ENCODE data around the gene GPR25. TPM values are rescaled to one million over a fixed set of nuclear protein-coding genes. Genes with fewer than 3 reads are reported as not detected.

GPR25 gene
- total and polyA plus RNA-seq, 10 donors: 0.09 to 3.6 (median 0.55) TPM; not detected in 2

GRCh38 chr1:200885623-200886402 lies 13.0 kb downstream of the GPR25 start:
- TF ChIP-seq POLR2A (IDR thresholded peaks at IDR 0.05) (no peak), CTCF (IDR thresholded peaks at IDR 0.05 in 8 of 11, conservative IDR thresholded peaks at IDR 0.05 in 3 of 11) (no peak), POLR2AphosphoS5 (IDR thresholded peaks at IDR 0.05) (no peak)
- Histone ChIP-seq H3K4me1 (peaks cover 14 to 54% (median 38%) of the 10 kb centered on the region in 6 donors), H3K36me3 (no peaks in the 10 kb centered on the region), H3K4me3 (no peak overlapping the region), H3K27ac (peak overlapping the region in 1 of 8 donors; percentile 36), H3K9me3 (no peaks in the 10 kb centered on the region), H3K27me3 (replicated peaks in 1 of 7) (peaks cover 0 to 10% (median 2%) of the 10 kb centered on the region in 7 donors)
- no peak for DNase-seq
- 78 to 87% (median 84%) methylated on average over 6 of the region's 6 CpGs for WGBS, 5 donors
- intact Hi-C loops (cut with DNase I; ENCODE audit: low total_unique reads): no loop called here

- Histone ChIP-seq H3K4me1 (peaks cover 14 to 62% (median 45%) of the 10 kb centered on the region in 6 donors), H3K27me3 (replicated peaks in 1 of 7) (peaks cover 0 to 18% (median 10%) of the 10 kb centered on the region in 7 donors), H3K4me3 (no peak overlapping the region), H3K9me3 (no peaks in the 10 kb centered on the region), H3K27ac (peak overlapping the region in 2 of 8 donors; percentile 54 to 77), H3K36me3 (no peaks in the 10 kb centered on the region)
- DNase-seq: no peak
- TF ChIP-seq CTCF (IDR thresholded peaks at IDR 0.05 in 8 of 11, conservative IDR thresholded peaks at IDR 0.05 in 3 of 11) (no peak), POLR2A (IDR thresholded peaks at IDR 0.05) (no peak), POLR2AphosphoS5 (IDR thresholded peaks at IDR 0.05) (no peak)
- WGBS, 5 donors: 89 to 97% (median 90%) methylated on average over 2 of the region's 2 CpGs
- intact Hi-C loops (cut with DNase I; ENCODE audit: low total_unique reads): no loop called here
Observed at GRCh38 chr1:200886594-200886993, 13.8 kb downstream of the GPR25 start.

GRCh38 chr1:200887036-200887435 lies 14.3 kb downstream of the GPR25 start:
- DNase-seq: no peak

More at GRCh38 chr1:200887036-200887435, 14.3 kb downstream of the GPR25 start:
- Histone ChIP-seq H3K4me1 (peaks cover 14 to 66% (median 50%) of the 10 kb centered on the region in 6 donors), H3K27ac (peak overlapping the region in 2 of 8 donors; percentile 54 to 77), H3K36me3 (no peaks in the 10 kb centered on the region), H3K4me3 (peak overlapping the region in 1 of 8 donors; percentile 44), H3K27me3 (replicated peaks in 1 of 7) (peaks cover 0 to 22% (median 14%) of the 10 kb centered on the region in 7 donors), H3K9me3 (no peaks in the 10 kb centered on the region)
- intact Hi-C loops (cut with DNase I; ENCODE audit: low total_unique reads): no loop called here
- WGBS, 5 donors: 50 to 76% (median 67%) methylated on average over 11 of the region's 11 CpGs
- TF ChIP-seq POLR2A (IDR thresholded peaks at IDR 0.05) (no peak), CTCF (IDR thresholded peaks at IDR 0.05 in 8 of 11, conservative IDR thresholded peaks at IDR 0.05 in 3 of 11) (no peak), POLR2AphosphoS5 (IDR thresholded peaks at IDR 0.05) (no peak)

Data from spleen (tissue), 11 donors.